Measurements from ENCODE around the gene PYGM.
A peak's percentile ranks its signal among the peaks of the same experiment; 100 is the strongest.

The PYGM gene

DNA sequence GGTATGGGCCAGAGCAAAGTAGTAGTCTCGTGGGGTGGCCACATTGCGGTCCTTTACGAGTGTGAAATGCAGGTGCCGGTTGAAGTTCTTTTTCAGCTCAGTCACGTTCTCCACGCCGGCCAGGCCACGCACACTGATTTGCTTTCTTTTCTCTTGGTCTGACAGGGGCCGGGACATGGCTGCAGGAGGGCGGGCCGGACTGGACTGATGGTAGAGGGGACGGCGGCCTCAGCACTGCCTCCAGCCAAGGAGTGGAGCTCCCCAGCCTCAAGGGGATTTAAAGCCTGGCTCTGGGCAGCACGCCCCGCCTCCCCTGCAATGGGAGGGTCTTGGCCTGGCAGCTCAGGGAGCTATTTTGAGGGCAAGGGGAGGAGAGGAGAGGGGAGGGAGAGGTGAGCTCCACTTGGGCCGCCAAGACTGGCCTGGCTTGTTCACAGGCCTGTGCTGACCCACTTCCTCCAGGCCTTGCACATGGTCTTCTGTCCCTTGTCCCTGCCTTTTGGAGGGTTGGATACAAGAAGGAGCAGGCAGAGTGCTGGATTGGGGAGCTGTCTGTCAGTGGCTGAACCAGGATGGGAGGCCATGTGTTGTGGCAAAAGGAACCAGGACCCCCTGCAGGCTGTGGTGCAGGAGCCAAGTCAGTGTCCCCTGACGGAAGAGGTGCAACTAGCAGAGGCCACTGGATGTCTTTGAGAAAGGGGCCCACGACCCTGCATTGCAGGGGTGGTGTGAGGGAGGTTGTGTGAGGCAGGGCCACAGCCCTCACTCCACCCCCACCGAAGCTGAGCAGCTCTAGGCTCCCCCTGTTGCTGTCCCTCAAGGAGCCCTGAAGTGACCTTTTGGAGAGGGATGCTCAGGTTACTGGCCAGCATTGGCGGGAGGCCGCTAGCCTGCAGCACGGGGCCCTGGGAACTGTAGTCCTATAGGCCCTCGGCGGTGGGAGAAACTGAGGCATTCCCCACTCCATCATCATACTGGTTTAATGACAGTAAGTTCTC, at the start of gene PYGM:
TSS of gene PYGM (minus strand) at position 253 of the 998 bp plus-strand sequence. CDS start at position 177, 76 bp downstream.
- no peak for DNase-seq (ENCODE audit: low read depth in 2 of 3, low spot score in 1 of 3)

DNA sequence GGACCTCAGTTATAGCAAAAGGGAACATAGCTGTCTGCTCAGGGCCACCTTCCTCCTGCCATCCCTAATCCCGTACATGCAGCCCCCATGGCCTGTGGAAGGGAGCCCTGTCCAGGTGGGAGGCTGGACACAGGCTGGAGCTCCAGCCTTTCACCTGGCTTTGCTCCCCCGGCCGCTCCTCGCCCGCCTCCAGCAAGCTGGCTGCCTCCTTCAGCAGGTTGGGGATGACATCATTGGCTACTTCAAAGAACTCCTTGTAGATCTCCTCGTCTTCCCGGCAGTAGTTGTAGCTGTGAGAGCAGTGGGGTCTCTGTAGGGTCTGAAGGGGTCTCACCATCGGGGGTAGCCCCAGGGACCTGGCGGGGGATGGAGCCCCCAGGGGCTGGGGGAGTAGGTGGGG, 45.7 kb upstream of the PYGM start:
- no peak for DNase-seq (ENCODE audit: low read depth in 2 of 3, low spot score in 1 of 3)

DNA sequence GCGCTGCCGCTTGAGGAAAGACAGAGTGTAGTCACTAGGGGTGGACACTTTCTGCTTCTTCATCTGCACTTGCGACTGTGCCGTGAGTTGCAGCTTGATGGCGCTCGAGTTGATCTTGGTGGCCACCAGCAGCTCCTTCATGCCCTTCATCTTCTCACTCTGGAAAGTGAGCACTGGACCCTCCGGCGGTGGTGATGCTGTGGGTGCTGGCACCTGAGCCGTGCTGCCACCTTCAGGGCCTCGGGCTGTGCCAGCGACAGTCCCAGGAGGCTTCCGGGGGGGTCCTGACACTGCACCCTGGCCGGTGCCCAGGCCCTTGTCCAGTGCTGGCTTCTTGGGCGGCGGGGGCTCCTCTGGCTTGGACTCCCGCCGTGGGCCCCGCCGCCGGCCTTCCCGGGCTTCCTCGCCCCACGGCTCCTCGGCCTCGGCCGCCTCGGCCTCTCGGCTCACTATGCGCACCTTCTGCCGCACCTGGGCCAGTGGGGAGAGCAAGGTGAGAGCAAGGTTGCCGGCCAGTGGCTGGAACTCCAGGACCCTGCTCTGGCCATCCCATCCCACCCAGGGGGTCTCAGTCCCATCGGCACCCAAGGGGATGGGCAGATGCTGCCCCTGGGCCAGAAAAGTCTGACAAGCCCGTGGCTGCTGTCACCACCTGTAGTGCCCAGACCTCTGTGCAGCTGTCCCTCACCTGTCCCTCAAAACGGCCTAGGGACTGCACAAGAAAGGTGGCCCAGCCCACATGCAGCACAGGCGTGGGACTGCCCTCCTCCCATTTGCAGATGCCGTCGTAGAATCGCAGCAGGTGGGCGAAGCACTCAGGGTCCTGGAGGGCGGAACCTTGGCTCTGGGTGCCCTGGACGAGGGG, 44.8 kb upstream of the PYGM start:
- no peak for DNase-seq (ENCODE audit: low read depth in 2 of 3, low spot score in 1 of 3)

DNA sequence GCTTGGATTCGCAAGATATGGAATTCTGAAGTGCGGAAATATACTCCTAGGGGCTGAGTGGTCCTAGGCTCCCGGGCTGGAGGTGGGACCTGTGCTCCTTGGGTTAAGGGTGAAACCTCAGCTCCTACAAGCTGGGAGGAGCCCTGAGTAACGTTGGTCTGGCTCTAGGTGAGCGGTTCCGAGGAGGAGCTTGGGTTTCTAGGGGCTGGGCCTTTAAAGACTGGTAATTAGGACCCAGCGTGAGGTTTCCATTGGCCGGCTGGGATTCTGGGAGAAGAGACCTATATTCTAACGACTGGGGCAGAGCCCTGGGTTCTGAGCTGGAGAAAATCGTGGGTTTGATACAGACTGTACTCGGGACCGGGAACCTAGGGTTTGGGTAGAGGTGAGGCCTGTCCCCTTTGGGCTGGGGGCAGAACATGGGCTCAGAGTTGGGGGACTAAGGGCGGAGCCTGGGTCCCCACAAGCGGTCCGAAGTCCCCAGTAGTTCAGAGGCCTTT, 44.1 kb upstream of the PYGM start:
- DNase-seq (ENCODE audit: low read depth in 2 of 3, low spot score in 1 of 3): no peak

DNA sequence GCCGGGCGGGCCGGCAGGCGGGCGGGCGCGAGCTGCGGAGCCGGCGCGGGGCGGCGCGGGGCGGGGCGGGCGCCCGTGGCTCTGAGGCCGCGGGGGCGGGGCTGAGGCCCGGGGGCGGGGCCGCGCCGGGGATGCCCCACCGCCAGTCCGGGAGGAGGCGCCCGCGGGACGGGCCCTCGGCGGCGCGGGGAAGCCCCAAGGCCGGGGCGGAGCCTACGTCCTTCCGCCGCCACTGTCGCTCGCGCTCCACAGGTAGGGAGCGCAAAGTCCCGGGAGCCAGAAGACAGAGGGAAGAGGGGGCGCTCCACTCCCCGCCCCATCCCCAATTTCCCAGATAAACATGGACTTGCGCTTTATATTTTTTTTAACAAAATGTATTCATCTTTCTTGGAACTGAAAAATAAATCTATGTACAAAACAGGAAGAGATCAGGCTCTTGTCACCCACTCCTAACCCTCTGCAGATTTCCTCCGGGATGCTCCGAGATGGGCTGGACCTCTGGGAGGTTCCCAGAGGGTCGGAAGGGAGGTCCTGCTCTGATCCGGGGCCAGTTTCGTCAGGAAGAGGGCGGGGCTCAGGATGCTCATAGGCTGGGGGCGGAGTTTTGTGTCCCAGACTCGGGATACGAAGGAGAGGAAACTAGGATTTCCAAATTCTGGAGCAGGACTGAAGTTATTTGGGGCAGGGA, 43.5 kb upstream of the PYGM start, which contains the start of gene MAP4K2:
TSS of gene MAP4K2 (minus strand) at position 57 of the 688 bp plus-strand sequence. CDS start 65 bp downstream, outside the sequence.
- DNase-seq (ENCODE audit: low read depth in 2 of 3, low spot score in 1 of 3): peak; percentile 62 to 83 (median 70)

DNA sequence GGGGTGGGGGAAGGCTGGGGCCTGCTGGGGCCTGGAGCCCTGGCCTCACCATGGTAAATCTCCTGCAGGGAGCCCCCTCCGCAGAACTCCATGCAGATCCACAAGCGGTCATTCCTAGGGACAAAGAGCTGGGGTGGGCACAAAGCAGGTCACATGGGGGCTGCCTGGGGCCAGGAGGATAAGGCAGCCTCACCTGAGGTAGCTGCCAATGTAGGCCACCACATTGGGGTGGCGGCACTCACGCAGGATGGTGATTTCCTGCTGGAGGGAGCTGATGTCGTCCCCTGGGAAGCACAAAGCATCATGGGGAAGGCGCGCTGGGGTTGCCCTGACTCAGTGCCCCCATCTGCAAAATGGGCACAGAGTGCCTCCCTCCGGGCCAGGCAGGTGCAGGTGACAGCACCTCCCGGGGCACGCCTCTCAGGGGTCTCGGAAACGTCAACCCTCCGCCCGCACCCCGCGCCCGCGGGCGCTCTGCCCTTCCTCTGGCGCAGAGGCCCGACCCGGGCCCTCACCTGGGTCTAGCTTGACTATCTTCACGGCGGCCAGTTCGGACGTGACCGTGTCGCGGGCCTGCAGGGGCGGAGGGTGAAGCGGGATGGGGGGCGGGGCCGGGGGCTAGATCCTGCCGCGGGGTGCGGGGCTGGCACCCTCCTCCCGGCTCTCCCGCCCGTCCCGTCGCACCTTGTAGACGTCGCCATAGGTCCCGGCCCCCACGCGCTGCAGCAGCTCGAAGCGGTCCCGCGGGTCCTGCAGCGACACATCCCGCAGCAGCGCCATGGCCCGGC, 42.8 kb upstream of the PYGM start:
- DNase-seq (ENCODE audit: low read depth in 2 of 3, low spot score in 1 of 3): peak in 2 of 3 donors; percentile 14 to 20

DNA sequence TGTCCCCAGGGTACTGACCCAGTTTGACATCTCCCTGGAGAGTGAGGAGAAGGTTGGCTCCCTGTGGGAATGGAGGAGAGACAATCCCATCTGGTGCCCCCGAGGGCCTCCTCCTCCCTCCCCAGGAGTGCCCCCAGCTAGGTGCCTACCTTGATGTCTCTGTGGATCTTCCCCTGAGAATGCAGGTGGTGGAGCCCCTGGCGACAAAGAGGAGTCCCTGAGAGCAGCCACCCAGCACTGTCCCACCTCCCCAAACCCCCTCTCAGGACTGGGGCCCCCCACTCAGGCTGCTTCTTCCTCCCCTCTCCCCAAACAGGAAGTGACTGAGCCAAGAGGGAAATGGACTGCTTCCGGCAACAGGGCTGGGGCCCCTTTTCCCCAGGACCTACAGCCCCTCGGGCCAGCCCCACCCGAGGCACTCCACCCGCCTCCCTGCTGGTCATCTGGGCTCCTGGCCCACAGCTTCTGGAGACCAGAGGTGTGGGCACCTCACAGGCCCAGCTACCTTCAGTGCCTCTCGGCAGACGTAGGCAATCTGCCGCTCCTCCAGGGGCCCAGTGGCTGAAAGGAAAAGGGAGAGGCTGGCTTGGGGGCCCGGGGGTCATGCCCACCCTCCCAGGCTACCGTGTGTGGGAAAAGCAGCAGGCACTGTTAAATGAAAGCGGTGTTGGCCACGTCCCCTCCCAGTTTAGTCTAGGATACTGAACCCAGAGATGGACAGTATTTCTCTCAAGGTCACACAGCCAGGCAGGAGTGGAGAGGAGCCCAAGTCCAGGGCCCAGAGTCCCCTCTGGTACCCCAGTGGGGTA, 42.0 kb upstream of the PYGM start:
- DNase-seq (ENCODE audit: low read depth in 2 of 3, low spot score in 1 of 3): no peak

DNA sequence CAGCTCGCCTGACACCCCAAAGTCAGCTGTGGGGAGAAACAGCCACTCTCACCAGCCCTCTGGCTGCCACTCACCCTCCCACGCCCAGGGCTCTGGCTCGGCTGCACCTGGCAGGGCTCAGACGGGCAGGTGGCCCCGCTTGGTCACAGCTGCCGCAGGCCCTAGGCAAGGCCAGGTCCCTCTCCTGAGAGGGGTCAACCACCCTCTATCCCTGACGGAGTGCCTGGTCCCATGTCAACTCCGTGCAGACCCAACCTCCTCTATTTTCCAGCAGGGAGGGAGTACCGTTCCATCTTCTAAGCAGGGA, 41.3 kb upstream of the PYGM start:
- DNase-seq (ENCODE audit: low read depth in 2 of 3, low spot score in 1 of 3): no peak

DNA sequence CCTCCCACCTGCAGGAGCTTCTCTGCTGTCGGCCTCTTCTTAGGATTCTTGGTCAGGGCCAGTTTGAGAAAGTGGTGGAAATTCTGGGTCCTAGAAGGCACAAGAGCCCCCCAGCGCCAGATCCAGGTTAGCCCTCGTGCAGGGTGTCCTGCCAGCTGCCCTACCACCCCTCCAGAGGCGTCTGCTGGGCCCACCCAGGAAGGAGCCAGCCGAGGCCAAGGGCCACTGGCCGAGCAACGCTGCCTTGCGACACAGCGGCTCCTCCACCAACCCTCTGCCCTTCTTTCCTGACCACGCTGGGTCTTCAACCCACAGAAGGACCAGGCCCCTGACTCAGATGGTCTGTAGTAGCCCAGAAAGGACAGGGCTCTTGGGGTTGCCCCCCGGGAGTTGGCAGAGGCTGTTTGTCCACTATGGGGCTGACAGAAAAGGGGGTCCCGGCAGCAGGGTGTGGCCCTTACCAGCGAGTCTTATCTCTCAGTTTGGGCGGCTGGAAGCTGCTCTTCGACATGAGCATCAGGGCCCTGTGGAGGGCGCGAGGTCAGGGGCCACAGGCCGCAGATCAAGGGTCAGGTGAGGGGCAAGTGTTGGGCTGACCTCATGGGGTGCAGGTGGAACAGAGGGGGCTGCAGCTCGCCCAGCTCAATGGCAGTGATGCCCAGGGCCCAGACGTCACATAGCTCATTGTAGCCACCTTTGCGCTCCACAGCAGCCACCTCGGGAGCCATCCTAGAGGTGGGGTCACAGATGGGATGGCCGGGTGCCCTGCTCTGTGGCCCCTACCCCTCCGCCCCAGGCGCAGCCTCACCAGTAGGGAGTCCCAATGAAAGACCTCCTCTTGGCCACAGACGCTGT, 40.8 kb upstream of the PYGM start:
- no peak for DNase-seq (ENCODE audit: low read depth in 2 of 3, low spot score in 1 of 3)

DNA sequence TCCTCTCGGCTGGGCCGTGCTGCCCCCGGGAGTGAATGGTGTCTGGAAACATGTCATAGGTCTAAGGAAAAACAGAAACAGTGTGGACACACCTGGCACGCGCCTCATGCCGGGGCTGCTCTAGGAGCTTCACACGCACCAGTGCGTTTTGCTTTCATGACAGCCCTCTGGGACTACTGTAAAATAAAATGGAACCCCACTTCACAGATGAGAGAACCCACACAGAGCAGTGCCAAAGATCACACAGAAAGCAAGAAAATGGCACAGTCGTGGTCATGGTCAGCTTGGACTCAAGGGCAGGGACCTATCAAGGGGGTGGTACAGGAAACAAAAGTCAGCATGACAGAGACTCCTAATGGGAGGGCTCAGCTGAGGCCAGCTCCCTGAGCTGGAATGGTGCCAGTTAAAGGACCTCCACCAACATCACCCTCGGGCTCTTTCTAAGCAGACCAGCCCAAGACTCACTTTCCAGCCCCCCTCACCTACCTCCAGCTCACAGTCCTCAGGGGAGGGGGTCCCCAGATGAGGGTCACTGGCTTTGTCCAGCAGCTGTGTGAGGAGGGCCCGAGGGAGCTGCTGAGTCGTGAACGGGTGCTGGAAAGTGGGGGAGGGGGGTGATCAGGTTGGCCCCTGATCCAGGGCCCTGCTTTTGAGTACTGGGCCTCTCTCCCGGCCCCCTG, 40.0 kb upstream of the PYGM start:
- DNase-seq (ENCODE audit: low read depth in 2 of 3, low spot score in 1 of 3): no peak

DNA sequence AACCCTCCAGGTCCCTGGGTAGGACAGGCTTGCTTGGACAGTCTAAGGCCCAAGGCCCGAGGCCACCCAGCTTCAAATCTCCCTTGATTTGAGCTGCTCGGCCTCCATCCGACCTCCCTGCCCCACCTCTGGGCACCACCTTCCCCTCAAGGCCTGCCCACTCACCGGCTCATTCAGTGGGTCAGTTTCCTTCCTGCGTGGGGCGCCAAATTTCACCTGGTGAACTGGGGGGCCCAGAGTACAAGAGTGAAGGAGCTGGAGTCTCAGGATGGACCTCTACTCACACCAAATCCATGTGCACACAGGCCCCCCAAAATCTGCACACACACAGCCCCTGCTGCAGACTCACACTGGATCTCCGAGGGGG, 39.5 kb upstream of the PYGM start:
- no peak for DNase-seq (ENCODE audit: low read depth in 2 of 3, low spot score in 1 of 3)

DNA sequence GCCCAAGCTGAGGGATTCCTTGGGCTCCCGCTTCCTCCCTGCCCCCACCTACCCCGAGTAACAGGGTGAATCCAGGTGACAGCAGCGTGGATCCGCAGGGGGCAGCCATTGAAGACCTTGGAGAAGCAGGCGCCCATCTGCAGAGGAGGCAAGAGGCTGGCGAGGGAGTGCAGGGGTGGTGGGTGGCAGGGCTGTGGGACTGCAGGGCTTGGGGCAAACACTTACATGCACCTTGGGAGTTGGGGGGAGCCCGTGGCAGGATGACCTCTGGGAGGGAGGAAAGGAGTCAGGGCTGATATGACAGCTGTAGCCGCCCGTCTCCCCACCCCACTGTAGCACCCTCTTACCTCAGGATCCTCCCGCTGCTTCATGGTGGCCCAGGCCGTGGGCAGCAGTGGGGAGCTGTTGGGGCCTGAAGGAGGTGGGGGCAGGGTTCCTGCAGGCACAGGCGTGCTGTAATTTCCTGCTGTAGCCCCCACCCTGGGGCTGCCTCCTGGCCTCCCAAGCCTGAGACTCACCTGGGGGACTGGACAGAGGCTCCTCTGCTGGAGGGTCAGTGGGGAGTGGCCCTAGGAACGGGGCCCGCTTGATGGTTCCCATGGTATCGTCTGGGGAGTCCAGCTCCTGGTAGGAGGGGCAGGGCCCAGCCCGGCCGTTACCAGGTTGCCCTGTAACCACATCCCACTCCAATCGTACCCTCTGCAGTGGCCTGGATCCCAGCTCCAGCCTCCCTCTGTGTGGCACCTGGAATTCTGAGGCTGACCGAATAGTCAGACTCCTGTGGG, 37.2 kb upstream of the PYGM start:
- DNase-seq (ENCODE audit: low read depth in 2 of 3, low spot score in 1 of 3): no peak

DNA sequence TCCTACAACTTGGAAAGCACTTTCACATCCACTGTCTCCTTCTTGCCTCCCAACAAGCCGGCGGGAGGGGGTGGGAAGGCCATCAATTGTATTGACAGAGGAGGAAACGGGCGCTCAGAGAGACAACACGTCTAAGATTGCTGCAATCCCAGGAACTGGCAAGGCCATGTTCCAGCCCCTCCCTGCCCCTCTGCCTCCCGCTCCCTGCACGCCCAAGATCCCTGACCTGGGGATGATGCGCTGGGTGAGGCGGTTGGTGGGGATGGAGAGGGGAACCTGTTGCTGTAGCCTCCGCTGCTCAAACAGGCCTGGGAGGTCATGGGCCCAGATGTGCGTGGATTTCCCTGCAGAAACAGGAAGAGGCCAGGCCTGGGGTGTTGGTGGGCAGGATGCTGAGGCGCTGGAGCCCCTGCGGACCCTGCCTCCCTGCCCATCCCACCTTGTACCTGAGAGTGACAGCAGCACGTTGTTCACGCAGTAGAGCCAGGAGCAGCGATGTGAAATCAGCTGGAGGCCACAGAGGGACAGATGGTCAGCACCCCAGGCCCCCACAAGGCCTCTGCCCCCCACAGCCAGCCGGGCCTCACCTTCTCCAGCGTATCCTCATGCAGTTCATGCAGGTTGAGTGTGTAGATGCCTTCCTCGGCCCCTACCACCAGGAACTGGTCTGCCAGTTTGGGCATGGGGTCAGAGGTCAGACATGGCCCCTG, 36.4 kb upstream of the PYGM start:
- no peak for DNase-seq (ENCODE audit: low read depth in 2 of 3, low spot score in 1 of 3)

DNA sequence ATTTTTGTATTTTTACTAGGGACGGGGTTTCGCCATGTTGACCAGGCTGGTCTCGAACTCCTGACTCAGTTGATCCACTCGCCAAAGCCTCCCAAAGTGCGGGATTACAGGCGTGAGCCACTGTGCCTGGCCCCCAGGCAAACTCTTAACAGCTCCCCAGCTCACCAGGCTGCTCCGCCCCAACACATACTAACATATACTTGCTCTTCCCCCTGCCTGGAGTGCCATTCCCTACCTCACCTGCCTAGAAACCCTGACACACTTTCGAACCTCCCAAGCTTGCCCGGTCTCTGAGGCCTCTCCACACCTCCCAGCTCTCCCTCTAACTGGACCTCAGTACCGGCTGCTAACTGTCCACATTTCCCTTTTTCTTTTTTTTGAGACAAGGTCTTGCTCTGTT, 34.8 kb upstream of the PYGM start:
- no peak for DNase-seq (ENCODE audit: low read depth in 2 of 3, low spot score in 1 of 3)

DNA sequence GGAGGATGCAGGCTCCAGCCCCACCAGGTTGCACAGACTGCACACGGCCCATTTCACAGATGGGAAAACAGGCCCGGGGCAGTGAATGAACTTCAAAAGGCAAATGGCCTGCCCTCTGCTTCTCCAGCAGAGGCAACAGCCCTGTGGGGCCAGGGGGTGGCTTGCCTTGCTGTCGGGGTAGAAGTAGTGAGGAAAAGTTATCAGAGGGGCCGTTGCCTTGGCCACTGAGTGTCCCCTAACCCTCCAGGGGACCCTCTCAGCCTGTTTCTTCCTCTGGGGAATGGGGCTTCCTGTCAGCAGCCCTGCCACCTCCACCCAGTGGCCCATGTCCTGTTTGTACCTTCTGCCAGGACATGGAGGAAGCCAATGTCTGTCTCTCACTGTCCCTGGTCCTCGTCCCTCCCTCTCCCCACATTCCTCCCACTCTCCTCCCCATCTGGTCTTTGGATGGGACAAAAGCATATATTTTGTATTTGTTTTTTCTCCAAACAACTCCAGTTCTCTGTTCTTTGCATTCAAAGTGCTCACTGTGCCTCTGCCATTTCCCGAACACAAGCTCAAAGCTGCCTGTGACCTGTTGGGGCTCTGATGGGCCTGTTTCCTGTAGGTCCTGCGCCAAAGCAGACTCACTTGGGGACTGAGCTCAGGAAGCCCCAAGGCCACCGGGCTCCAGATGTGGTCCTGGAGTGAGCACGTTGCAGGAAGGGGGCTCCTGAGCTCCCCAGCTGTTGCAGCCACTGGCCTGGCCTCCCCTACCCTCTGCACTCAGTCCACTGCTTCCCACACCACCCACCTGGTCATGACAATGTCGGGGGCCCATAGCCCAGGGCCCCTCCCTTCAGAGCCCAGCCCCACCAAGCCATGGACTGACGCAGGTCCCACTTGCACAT, 33.7 kb upstream of the PYGM start:
- DNase-seq (ENCODE audit: low read depth in 2 of 3, low spot score in 1 of 3): no peak

DNA sequence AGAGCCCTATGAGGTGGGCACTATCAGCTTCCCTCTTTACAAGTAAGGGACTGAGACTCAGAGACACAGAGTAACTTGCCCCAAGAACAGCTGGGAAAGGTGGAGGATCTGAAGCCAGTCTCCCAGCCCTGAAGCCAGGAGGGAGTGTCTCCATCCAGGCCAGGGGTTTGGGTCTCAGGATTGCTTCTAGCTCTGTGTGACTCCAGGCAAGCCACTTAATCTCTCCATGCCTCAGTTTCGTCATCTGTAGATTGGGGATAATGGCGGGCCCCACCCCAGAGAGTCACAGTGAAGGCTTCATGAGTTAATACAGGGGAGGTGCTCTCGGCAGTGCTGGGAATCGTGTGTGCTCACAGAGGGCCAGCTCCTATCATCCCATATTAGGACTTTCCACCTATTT, 32.7 kb upstream of the PYGM start:
- no peak for DNase-seq (ENCODE audit: low read depth in 2 of 3, low spot score in 1 of 3)

All from stimulated activated CD4-positive, alpha-beta T cell treated with anti-CD3 and anti-CD28 coated beads, Interleukin-12 subunit alpha, Interleukin-12 subunit beta, amount 100 ng/mL, for 48 hours (primary cell).